ENCODE measurements around the gene KY. TPM values are rescaled to one million over a fixed set of nuclear protein-coding genes. Genes with fewer than 3 reads are reported as not detected.

The KY gene
- total RNA-seq, 1 donor from 2014 or later: not detected

GRCh38 chr3:134667406-134667805, 16.6 kb upstream of the KY start:
- no peak for ATAC-seq

- no peak for ATAC-seq
Observed at GRCh38 chr3:134666885-134667284, 16.1 kb upstream of the KY start.

GRCh38 chr3:134666466-134666865, 15.6 kb upstream of the KY start:
- ATAC-seq: peak; percentile 84

- ATAC-seq: no peak
Observed at GRCh38 chr3:134666052-134666451, 15.2 kb upstream of the KY start.

GRCh38 chr3:134665243-134665642, 14.4 kb upstream of the KY start:
- no peak for ATAC-seq

GRCh38 chr3:134663721-134664456, 13.1 kb upstream of the KY start:
- ATAC-seq: no peak

GRCh38 chr3:134660046-134660441, 9.2 kb upstream of the KY start:
- no peak for ATAC-seq

- ATAC-seq: no peak
Observed at GRCh38 chr3:134659391-134660045, 8.7 kb upstream of the KY start.

- ATAC-seq: no peak
Observed at GRCh38 chr3:134658555-134658954, 7.7 kb upstream of the KY start.

GRCh38 chr3:134656211-134656800, 5.5 kb upstream of the KY start:
- ATAC-seq: no peak

GRCh38 chr3:134655706-134656105, 4.9 kb upstream of the KY start:
- no peak for ATAC-seq

- ATAC-seq: no peak
Observed at GRCh38 chr3:134654031-134654430, 3.2 kb upstream of the KY start.

GRCh38 chr3:134652886-134653630, 2.2 kb upstream of the KY start:
- no peak for ATAC-seq

- ATAC-seq: peak; percentile 28
Observed at GRCh38 chr3:134652409-134652831, 1.6 kb upstream of the KY start.

GRCh38 chr3:134651347-134652041, 672 bp upstream of the KY start:
- ATAC-seq: no peak

GRCh38 chr3:134649106-134649705, 1.6 kb downstream of the KY start:
- no peak for ATAC-seq

- no peak for ATAC-seq
Observed at GRCh38 chr3:134647902-134648760, 2.7 kb downstream of the KY start.

GRCh38 chr3:134646086-134646485, 4.7 kb downstream of the KY start:
- no peak for ATAC-seq

- ATAC-seq: no peak
Observed at GRCh38 chr3:134645515-134645914, 5.3 kb downstream of the KY start.

- no peak for ATAC-seq
Observed at GRCh38 chr3:134644731-134645514, 5.9 kb downstream of the KY start.

Data from esophagus mucosa (tissue), 1 donor.